ENCODE results near the gene FAM184A.
"Not testable (repeated sequence)": the region's sequence is repeated elsewhere in the genome, so short reads cannot be mapped to it uniquely, and the experiment has no call there.

The FAM184A gene

DNA sequence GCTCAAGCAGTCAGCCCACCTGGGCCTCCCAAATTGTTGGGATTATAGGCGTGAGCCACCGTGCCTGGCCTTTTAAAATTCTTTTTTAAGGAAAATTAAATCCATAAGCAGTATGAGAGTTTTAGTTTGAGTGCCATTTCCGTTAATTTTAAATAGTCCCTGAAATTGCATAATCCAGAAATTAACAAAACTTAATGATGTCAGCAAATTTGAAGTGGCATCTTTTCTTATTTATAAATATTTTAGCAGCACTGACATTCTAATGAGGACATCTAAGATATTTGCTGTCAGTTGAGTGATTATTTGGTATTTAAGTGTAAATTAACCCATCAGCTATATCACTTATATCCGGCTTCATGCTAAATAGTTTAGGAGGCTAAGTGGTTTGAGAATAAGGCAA is 42.9 kb upstream of the FAM184A start:
- Histone ChIP-seq H4K20me1 (ENCODE audit: insufficient read depth, low read length) (no peaks in the 10 kb centered on the region), H3K4me1 (ENCODE audit: insufficient read depth, low read length) (no peaks in the 10 kb centered on the region), H3K36me3 (ENCODE audit: insufficient read depth, low read length) (no peaks in the 10 kb centered on the region), H3K9ac (ENCODE audit: low read depth, low read length) (no peak overlapping the region), H3K79me2 (ENCODE audit: insufficient read depth, low read length) (no peaks in the 10 kb centered on the region), H3K4me3 (ENCODE audit: low read depth in 1 of 2, low read length in 2 of 2) (no peak overlapping the region), H3K27ac (ENCODE audit: low read length) (no peak overlapping the region), H3K27me3 (ENCODE audit: insufficient read depth, low read length, poor library complexity) (no peaks in the 10 kb centered on the region), H2AFZ (ENCODE audit: low read depth, low read length) (no peak overlapping the region), H3K4me2 (ENCODE audit: insufficient read depth, low read length) (no peak overlapping the region), H3K9me3 (ENCODE audit: insufficient read depth, low read length, severe bottlenecking) (no peaks in the 10 kb centered on the region)
- no peak for DNase-seq
- no peak for ATAC-seq (ENCODE audit: insufficient read depth, low read depth)
- TF ChIP-seq EZH2 (IDR thresholded peaks at IDR 0.05; ENCODE audit: borderline replicate concordance, low read depth, low read length, severe bottlenecking) = no peak
- TF ChIP-seq, protein P1, sequence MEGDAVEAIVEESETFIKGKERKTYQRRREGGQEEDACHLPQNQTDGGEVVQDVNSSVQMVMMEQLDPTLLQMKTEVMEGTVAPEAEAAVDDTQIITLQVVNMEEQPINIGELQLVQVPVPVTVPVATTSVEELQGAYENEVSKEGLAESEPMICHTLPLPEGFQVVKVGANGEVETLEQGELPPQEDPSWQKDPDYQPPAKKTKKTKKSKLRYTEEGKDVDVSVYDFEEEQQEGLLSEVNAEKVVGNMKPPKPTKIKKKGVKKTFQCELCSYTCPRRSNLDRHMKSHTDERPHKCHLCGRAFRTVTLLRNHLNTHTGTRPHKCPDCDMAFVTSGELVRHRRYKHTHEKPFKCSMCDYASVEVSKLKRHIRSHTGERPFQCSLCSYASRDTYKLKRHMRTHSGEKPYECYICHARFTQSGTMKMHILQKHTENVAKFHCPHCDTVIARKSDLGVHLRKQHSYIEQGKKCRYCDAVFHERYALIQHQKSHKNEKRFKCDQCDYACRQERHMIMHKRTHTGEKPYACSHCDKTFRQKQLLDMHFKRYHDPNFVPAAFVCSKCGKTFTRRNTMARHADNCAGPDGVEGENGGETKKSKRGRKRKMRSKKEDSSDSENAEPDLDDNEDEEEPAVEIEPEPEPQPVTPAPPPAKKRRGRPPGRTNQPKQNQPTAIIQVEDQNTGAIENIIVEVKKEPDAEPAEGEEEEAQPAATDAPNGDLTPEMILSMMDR (IDR thresholded peaks at IDR 0.05; ENCODE audit: borderline replicate concordance, extremely low read depth, low read length, poor library complexity, severe bottlenecking) = no peak

- no peak for ATAC-seq (ENCODE audit: insufficient read depth, low read depth)
- TF ChIP-seq EZH2 (IDR thresholded peaks at IDR 0.05; ENCODE audit: borderline replicate concordance, low read depth, low read length, severe bottlenecking) = no peak
- TF ChIP-seq, protein P1 (IDR thresholded peaks at IDR 0.05; ENCODE audit: borderline replicate concordance, extremely low read depth, low read length, poor library complexity, severe bottlenecking) = no peak
- no peak overlapping the region for H3K4me3 ChIP-seq (ENCODE audit: low read depth in 1 of 2, low read length in 2 of 2)
- no peaks in the 10 kb centered on the region for H3K9me3 ChIP-seq (ENCODE audit: insufficient read depth, low read length, severe bottlenecking)
- DNase-seq = no peak
- no peak overlapping the region for H3K4me2 ChIP-seq (ENCODE audit: insufficient read depth, low read length)
- H4K20me1 ChIP-seq (ENCODE audit: insufficient read depth, low read length) = no peaks in the 10 kb centered on the region
- H3K79me2 ChIP-seq (ENCODE audit: insufficient read depth, low read length) = no peaks in the 10 kb centered on the region
- H3K36me3 ChIP-seq (ENCODE audit: insufficient read depth, low read length) = no peaks in the 10 kb centered on the region
- no peak overlapping the region for H3K9ac ChIP-seq (ENCODE audit: low read depth, low read length)
- H2AFZ ChIP-seq (ENCODE audit: low read depth, low read length) = no peak overlapping the region
- H3K4me1 ChIP-seq (ENCODE audit: insufficient read depth, low read length) = no peaks in the 10 kb centered on the region
- H3K27me3 ChIP-seq (ENCODE audit: insufficient read depth, low read length, poor library complexity) = no peaks in the 10 kb centered on the region
- no peak overlapping the region for H3K27ac ChIP-seq (ENCODE audit: low read length)
Measured at GRCh38 chr6:119119989-119120388, 41.5 kb upstream of the FAM184A start.

DNA sequence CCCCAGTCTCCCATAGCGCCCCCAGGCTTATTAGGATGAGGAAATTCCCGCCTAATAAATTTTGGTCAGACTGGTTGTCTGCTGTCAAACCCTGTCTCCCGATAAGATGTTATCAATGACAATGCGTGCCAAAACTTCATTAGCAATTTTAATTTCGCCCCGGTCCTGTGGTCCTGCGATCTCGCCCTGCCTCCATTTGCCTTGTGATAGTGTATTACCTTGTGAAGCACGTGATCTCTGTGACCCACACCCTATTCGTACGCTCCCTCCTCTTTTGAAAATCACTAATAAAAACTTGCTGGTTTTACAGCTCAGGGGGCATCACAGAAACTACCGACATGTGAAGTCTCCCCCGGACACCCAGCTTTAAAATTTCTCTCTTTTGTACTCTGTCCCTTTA is 40.6 kb upstream of the FAM184A start:
- not testable (repeated sequence) for ATAC-seq (ENCODE audit: insufficient read depth, low read depth)

DNA sequence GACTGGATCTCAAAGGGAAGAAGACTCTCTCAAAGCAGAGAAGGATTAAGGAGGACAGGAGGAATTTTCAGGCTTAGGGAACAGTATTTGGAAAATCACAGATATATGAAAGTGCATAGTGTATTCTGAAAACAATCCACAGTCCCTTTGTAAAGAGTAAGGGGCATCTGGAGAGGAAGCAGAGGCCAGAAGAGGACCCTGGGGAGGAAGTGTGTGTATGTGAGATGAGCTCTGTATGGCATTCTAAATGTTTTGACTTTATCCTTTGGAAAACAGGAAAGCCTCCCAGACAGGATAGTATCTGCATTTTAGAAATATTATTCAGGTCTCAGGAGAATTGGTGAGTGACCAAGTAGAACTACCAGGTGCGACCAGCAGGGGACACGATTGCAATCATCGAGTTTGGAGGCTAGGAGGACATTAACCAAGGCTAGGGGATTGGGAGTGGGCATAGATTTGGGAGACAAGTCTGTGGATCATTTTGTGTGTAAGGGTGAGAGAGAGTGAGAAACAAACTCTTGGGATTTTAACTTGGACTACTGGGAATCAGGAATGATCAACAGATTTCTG is 38.3 kb upstream of the FAM184A start:
- Histone ChIP-seq H3K36me3 (ENCODE audit: insufficient read depth, low read length) (no peaks in the 10 kb centered on the region), H3K27ac (ENCODE audit: low read length) (no peak overlapping the region), H3K4me1 (ENCODE audit: insufficient read depth, low read length) (no peaks in the 10 kb centered on the region; the same call in 1 of the 2 replicates), H3K27me3 (ENCODE audit: insufficient read depth, low read length, poor library complexity) (no peaks in the 10 kb centered on the region), H3K9ac (ENCODE audit: low read depth, low read length) (no peak overlapping the region), H3K4me3 (ENCODE audit: low read depth in 1 of 2, low read length in 2 of 2) (no peak overlapping the region), H2AFZ (ENCODE audit: low read depth, low read length) (no peak overlapping the region), H3K9me3 (ENCODE audit: insufficient read depth, low read length, severe bottlenecking) (no peaks in the 10 kb centered on the region), H3K4me2 (ENCODE audit: insufficient read depth, low read length) (no peak overlapping the region), H3K79me2 (ENCODE audit: insufficient read depth, low read length) (no peaks in the 10 kb centered on the region), H4K20me1 (ENCODE audit: insufficient read depth, low read length) (no peaks in the 10 kb centered on the region)
- DNase-seq = no peak
- TF ChIP-seq, protein P1 (IDR thresholded peaks at IDR 0.05; ENCODE audit: borderline replicate concordance, extremely low read depth, low read length, poor library complexity, severe bottlenecking) = peak; percentile 41
- no peak for TF ChIP-seq EZH2 (IDR thresholded peaks at IDR 0.05; ENCODE audit: borderline replicate concordance, low read depth, low read length, severe bottlenecking)
- ATAC-seq (ENCODE audit: insufficient read depth, low read depth) = no peak

More for the DNA sequence above, 40.6 kb upstream of the FAM184A start:
- not testable (repeated sequence) for H3K4me1 ChIP-seq (ENCODE audit: insufficient read depth, low read length); H4K20me1 ChIP-seq (ENCODE audit: insufficient read depth, low read length); H2AFZ ChIP-seq (ENCODE audit: low read depth, low read length); H3K27ac ChIP-seq (ENCODE audit: low read length); H3K79me2 ChIP-seq (ENCODE audit: insufficient read depth, low read length); H3K4me2 ChIP-seq (ENCODE audit: insufficient read depth, low read length); H3K36me3 ChIP-seq (ENCODE audit: insufficient read depth, low read length); H3K27me3 ChIP-seq (ENCODE audit: insufficient read depth, low read length, poor library complexity); H3K4me3 ChIP-seq (ENCODE audit: low read depth in 1 of 2, low read length in 2 of 2); DNase-seq; H3K9me3 ChIP-seq (ENCODE audit: insufficient read depth, low read length, severe bottlenecking); H3K9ac ChIP-seq (ENCODE audit: low read depth, low read length)
